Kidney epithelial cell (primary cell): ENCODE results near the gene TNFRSF6B. TPM values are rescaled to one million over a fixed set of nuclear protein-coding genes. Genes with fewer than 3 reads are reported as not detected.

Source experiments
- DNase-seq: peaks from one replicate; pipeline ENCODE4 v3.0.0-alpha.2; 2010; ENCODE audit warnings: low read depth
- H3K27me3 ChIP-seq: 2 replicates; pipeline ENCODE4 v1.6.0; 2011; ENCODE audit warnings: low read length; ENCODE audit not compliant: control insufficient read depth, insufficient read depth
- H3K36me3 ChIP-seq: 2 replicates; pipeline ENCODE4 v1.5.1; 2011; ENCODE audit warnings: low read length; ENCODE audit not compliant: control insufficient read depth, insufficient read depth
- H3K4me3 ChIP-seq: 2 replicates; pipeline ENCODE4 v1.5.1; 2011; ENCODE audit warnings: low read depth, mild to moderate bottlenecking, control low read depth, low read length
- CTCF ChIP-seq: IDR thresholded peaks from 2 replicates; pipeline ENCODE4 v1.5.1; 2011; ENCODE audit warnings: mild to moderate bottlenecking, moderate library complexity, low read length, control low read depth, inconsistent platforms; ENCODE audit not compliant: insufficient read depth, poor library complexity, severe bottlenecking
- total RNA-seq: library from RNA; depleted of rRNA; stranded (reverse); fragments of >200 nt; gene quantifications from 2 replicates; pipeline ENCODE4 v1.2.3, GENCODE V29; 2015

Gene TNFRSF6B
- total RNA-seq, 1 donor from 2014 or later, result 97.0 TPM

GRCh38 chr20:63734946-63735858 is 38.8 kb downstream of the TNFRSF6B start:
- no peak for TF ChIP-seq CTCF
- no peaks in the 10 kb centered on the region for H3K27me3 ChIP-seq
- no peak for DNase-seq
- H3K36me3 ChIP-seq, result peaks cover 1% of the 10 kb centered on the region
- no peak overlapping the region for H3K4me3 ChIP-seq

GRCh38 chr20:63735859-63736718 is 39.6 kb downstream of the TNFRSF6B start, which contains the start of gene LIME1:
Gene LIME1 (plus strand): TSS chr20:63736664. CDS start chr20:63737550, 886 bp downstream.
- H3K27me3 ChIP-seq, result no peaks in the 10 kb centered on the region
- H3K36me3 ChIP-seq, result peaks cover 1% of the 10 kb centered on the region
- no peak for DNase-seq
- TF ChIP-seq CTCF, result no peak
- H3K4me3 ChIP-seq, result no peak within 1 kb of the TSS

- DNase-seq, result no peak
- H3K4me3 ChIP-seq, result no peak overlapping the region
- no peaks in the 10 kb centered on the region for H3K27me3 ChIP-seq
- peaks cover 1% of the 10 kb centered on the region for H3K36me3 ChIP-seq
- TF ChIP-seq CTCF, result no peak
These were observed 40.6 kb downstream of the TNFRSF6B start for GRCh38 chr20:63736893-63737694.

GRCh38 chr20:63737695-63737944 is 41.2 kb downstream of the TNFRSF6B start:
- Histone ChIP-seq H3K36me3 (peaks cover 1% of the 10 kb centered on the region), H3K27me3 (no peaks in the 10 kb centered on the region), H3K4me3 (no peak overlapping the region)
- no peak for TF ChIP-seq CTCF
- DNase-seq, result no peak

- no peak for DNase-seq
- no peak overlapping the region for H3K4me3 ChIP-seq
- TF ChIP-seq CTCF, result no peak
- H3K36me3 ChIP-seq, result peaks cover 1% of the 10 kb centered on the region
- no peaks in the 10 kb centered on the region for H3K27me3 ChIP-seq
These were observed 41.7 kb downstream of the TNFRSF6B start for GRCh38 chr20:63737945-63738686.
